Measurements from ENCODE around the gene SRCIN1. TPM values are rescaled to one million over a fixed set of nuclear protein-coding genes. Genes with fewer than 3 reads are reported as not detected.

SRCIN1 gene
- total RNA-seq, 1 experiment from 2014 or later: 2.3 TPM

DNA sequence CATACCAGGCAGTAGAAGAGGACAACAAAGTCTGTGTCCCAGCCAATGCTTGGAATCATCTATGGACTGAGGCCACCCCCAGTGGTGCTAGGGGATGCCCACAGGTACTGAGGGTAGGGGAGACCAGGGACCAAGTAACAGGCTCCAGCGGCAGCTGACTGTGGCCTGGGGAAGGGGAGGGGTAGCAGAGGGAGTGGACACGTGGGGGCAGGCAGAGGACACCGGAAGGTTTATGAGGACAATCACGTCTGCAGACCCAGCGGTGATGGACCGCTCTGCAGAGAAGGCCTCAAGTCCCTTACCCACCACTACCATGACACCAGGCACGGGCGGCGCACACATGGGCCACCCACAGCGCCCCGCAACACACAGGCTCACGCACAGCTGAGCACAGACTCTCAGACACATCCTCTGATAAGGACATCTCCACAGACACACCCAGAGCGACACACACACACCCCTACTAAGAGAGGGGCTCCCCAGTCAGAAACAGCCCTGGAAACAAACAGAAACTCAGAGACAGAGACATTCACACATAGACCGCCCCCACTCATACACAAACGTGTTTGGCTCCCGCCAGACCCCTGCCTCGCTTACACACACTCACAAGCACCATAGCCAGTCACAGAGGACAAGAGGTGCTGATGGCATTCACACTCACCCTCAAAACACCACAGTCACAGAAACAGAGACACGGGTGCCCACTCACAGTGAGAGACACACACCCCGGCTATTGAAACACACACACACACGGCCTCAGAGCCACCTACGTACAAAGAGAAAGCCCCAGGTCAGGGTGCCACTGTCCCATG, 35.8 kb downstream of the SRCIN1 start:
- DNase-seq (ENCODE audit: low read depth): no peak
- in situ Hi-C loops (cut with HindIII; ENCODE audit: low pct_unique_long_range_greater_than_20kb, low sequenced_read_pairs): no loop called here

GRCh38 chr17:38568845-38569510, 36.8 kb downstream of the SRCIN1 start:
- in situ Hi-C loops (cut with HindIII; ENCODE audit: low pct_unique_long_range_greater_than_20kb, low sequenced_read_pairs): no loop called here
- no peak for DNase-seq (ENCODE audit: low read depth)

DNA sequence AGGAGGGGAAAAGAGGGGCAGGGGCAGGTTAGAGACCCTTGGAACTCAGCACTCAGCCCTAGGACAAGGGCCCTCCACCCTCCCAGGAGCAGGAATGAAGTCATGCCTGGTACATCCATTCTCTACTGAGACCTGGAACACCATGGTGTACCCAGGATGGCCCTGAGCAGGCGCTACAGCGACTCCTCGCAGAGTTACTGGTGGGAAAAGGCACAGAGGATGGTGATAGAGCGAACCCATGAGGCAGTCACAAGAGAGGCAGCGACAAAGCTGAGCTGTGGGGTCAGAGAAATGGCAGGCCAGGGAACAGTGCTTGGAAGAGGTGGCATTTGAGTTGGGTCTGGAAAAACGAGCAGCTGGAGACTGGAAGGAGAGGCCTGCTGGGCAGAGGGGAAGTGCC, 37.5 kb downstream of the SRCIN1 start:
- no peak for DNase-seq (ENCODE audit: low read depth)
- in situ Hi-C loops (cut with HindIII; ENCODE audit: low pct_unique_long_range_greater_than_20kb, low sequenced_read_pairs): no loop called here

- no peak for DNase-seq (ENCODE audit: low read depth)
- in situ Hi-C loops (cut with HindIII; ENCODE audit: low pct_unique_long_range_greater_than_20kb, low sequenced_read_pairs): no loop called here
These were observed 38.4 kb downstream of the SRCIN1 start for GRCh38 chr17:38567350-38567749.

- in situ Hi-C loops (cut with HindIII; ENCODE audit: low pct_unique_long_range_greater_than_20kb, low sequenced_read_pairs): no loop called here
- DNase-seq (ENCODE audit: low read depth): no peak
These were observed 39.1 kb downstream of the SRCIN1 start for GRCh38 chr17:38566666-38567031.

GRCh38 chr17:38565853-38566665, 39.7 kb downstream of the SRCIN1 start:
- in situ Hi-C loops (cut with HindIII; ENCODE audit: low pct_unique_long_range_greater_than_20kb, low sequenced_read_pairs): no loop called here
- DNase-seq (ENCODE audit: low read depth): no peak

DNA sequence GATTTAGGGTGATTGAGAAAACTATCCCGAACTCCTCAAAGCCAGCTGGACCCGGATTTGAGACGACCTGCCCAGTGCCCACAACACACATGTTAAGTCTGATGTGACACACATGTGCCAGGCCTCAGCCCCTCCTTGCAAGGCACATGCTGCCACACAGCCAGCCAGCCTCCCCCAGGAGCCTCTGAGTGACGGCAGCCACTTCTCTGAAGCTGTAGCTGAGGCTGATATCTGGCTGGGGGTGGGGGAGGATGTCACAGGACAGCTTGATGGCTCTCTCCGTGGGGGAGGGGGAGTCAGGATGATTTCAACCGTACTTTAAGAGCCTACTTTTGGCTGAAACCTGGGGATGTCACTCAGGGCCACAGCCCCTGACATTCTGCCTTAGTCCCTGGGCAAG, 40.9 kb downstream of the SRCIN1 start:
- no peak for DNase-seq (ENCODE audit: low read depth)
- in situ Hi-C loops (cut with HindIII; ENCODE audit: low pct_unique_long_range_greater_than_20kb, low sequenced_read_pairs): no loop called here

- no peak for DNase-seq (ENCODE audit: low read depth)
- in situ Hi-C loops (cut with HindIII; ENCODE audit: low pct_unique_long_range_greater_than_20kb, low sequenced_read_pairs): no loop called here
These were observed 41.4 kb downstream of the SRCIN1 start for GRCh38 chr17:38564254-38564837.

DNA sequence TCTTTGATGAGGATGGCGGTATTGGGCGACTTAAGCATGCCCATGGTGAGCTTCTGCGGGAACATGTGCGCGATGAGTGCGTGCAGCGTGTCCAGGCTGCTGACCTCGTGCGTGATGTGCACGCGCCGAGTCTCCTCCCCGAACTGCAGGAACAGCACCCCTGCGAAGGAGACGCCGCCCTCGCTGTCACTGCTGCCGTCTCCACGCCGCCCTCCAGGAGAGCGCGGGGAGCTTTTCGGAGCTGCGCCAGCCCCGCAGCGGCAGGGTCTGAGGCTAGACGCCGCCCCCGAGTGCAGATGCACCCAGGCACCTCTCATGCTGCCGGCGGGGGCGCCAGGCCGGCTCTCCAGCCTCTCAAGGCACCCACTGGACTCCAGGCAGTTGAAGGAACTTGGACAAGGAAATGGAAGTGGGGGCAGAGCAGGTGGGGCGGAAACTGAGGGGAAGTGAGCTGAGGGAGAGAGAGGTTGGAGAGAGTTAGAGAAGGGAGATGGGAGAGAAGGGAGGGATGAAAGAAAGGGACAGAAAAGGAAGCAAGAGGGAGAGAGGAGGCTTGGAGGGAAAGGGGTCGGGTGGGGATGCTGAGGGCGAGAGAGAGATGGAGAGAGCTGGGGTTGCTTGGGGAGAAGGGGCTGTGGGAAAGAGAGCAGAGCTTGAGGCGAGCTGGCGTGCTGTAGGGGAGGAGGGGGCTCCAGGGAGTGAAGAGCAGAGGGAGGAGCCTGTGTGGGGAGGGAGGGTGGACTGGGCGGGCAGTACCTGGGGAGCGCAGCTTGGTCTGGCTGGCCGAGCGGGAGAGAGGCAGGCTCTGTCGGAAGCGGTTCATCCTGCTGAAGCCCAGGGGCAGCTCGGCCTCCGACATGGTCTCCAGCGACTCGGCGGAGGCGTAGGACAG, 42.1 kb downstream of the SRCIN1 start:
- DNase-seq (ENCODE audit: low read depth): no peak
- in situ Hi-C loops (cut with HindIII; ENCODE audit: low pct_unique_long_range_greater_than_20kb, low sequenced_read_pairs): no loop called here

DNA sequence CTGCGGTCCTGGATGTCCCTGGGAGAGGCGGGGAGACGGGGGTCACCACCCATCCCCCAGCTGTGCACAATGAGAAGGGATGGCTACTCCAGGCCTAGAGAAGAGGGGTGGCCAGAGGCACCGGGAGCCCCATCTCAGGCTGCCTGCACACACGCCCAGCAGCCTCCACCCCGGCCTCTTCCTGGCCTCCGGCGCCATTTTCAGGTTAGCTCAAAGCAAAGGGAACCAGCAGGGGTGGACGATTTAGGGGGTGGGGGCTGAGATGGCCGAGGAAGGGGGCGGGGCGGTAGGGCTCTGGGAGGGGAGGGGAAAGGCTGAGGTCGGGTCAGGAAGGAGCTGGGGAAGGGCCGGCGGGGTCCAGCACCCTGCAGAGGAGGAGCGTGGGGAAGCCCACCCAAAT, 42.8 kb downstream of the SRCIN1 start:
- in situ Hi-C loops (cut with HindIII; ENCODE audit: low pct_unique_long_range_greater_than_20kb, low sequenced_read_pairs): no loop called here
- no peak for DNase-seq (ENCODE audit: low read depth)

GRCh38 chr17:38562215-38562569, 43.6 kb downstream of the SRCIN1 start:
- DNase-seq (ENCODE audit: low read depth): no peak
- in situ Hi-C loops (cut with HindIII; ENCODE audit: low pct_unique_long_range_greater_than_20kb, low sequenced_read_pairs): no loop called here

- in situ Hi-C loops (cut with HindIII; ENCODE audit: low pct_unique_long_range_greater_than_20kb, low sequenced_read_pairs): no loop called here
- DNase-seq (ENCODE audit: low read depth): no peak
These were observed 44.1 kb downstream of the SRCIN1 start for GRCh38 chr17:38561416-38562214.

- in situ Hi-C loops (cut with HindIII; ENCODE audit: low pct_unique_long_range_greater_than_20kb, low sequenced_read_pairs): no loop called here
These were observed 45.0 kb downstream of the SRCIN1 start for GRCh38 chr17:38560503-38561318.

DNA sequence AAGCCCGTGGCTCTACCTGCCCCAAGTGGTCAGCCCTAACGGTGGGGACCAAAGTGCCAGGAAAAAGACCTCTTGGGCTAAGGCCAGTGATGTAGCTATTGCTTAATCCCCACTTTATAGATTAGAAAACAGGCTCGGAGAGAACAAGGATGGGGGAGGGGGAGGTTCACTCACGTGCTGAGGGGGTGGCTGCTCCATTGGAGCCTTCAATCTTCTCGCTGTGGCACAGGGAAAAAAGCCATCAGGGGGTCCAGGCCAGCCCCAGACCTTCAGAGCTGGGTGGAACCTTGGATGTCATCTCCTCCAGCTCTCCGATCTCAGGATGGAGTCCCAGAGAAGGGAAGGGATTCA, 45.9 kb downstream of the SRCIN1 start:
- in situ Hi-C loops (cut with HindIII; ENCODE audit: low pct_unique_long_range_greater_than_20kb, low sequenced_read_pairs): no loop called here
- DNase-seq (ENCODE audit: low read depth): no peak

More at GRCh38 chr17:38560503-38561318, 45.0 kb downstream of the SRCIN1 start:
- DNase-seq (ENCODE audit: low read depth): no peak

DNA sequence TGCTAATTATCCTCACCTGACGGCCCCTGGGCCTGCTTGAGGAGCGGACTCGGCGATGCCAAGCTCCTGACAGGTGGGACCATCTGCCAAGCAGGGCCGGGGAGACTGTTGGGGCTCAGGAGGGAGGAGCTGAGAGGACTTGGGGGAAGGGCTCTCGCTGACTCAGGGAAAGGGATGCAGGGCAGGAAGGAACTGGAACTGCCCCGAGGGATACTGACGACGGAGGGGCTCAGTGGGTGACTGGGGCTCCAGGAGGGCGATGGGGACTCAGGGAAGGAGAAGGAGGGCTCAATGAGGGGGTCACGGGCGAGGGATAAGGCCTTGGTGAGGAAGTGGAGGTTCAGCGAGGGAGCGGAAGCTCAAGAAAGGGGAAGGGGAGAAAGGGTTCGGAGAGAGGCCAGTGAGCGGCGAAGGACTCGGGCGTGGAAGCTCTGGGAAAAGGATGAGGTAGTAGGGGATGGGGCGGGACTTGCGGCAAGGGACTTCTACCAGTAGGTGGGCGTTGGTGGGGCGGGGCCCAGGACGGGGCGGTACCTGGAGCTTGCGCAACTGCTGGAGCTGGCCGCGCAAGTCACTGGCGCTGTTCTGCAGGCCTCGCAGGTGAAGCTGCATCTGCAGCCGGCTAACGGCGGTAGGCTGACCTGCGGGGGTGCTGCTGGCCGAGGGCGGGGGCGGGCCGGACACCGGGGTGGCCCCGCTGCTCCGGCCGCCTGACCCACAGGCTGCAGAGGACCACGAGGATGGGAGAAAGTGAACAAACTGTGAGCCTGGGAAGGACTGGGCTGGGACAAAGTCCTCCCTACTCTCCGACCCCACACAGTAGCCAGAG, 46.5 kb downstream of the SRCIN1 start:
- in situ Hi-C loops (cut with HindIII; ENCODE audit: low pct_unique_long_range_greater_than_20kb, low sequenced_read_pairs): no loop called here
- DNase-seq (ENCODE audit: low read depth): peak; percentile 84

- in situ Hi-C loops (cut with HindIII; ENCODE audit: low pct_unique_long_range_greater_than_20kb, low sequenced_read_pairs): no loop called here
- peak; percentile 51 for DNase-seq (ENCODE audit: low read depth)
These were observed 47.1 kb downstream of the SRCIN1 start for GRCh38 chr17:38558728-38559050.

Data from Caki2 (cell line).